ENCODE data around the gene SH3BP5.
A peak's percentile ranks its signal among the peaks of the same experiment; 100 is the strongest.

SH3BP5 gene

DNA sequence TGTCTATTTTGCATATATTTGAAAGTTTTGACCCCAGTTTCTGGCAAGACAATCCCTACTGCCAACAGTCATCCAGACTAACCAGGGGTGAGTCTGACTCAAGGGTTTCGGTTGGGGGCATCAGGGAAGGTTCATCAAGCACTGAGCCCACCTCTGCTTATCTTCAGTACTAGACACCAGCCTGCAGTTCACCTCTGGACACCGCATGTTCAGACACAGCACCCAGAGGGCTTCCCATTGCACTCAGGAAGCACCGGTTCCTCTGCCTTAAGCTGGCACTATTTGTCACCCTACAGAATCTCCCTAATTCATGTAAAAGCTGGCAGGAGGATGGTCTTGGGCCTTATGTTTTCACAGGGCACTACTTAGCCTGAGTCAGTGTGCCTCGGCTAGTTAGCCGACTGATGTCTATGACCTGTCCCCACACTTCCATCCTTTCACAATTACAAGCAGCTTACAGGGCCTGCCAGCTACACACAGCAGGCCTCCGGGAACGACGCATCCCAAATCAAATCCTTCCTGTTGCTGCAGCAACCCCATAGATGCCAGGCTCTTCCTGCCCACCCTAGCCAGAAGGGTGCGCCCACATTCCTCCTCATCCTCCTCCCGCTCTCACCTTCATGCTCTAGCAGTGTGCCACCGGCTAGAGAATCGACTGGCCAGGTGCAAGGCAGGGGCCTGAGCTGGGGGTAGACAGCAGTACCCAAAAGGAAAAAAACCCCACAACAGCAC, 52.5 kb downstream of the SH3BP5 start:
- DNase-seq (ENCODE audit: low read depth in 2 of 2, low spot score in 1 of 2): no peak

DNA sequence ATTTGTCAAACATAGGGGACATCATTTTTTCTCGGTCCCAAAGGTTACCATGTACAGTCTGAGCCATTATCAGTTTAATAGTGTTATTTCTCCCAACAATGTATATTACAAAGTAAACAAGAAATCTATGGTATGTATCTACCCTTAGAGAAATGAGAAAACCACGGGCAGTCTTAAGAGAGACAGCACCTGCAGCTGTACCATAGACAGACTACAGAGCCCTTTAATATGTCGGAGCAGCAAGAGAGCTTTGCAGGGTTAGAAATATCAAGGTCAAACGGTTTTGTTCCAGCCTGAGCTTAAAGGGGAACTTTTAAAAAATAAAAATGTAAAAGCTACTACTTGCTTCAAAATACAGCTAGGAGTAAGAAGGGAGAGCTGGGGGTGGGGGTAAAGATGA, 53.2 kb downstream of the SH3BP5 start:
- no peak for DNase-seq (ENCODE audit: low read depth in 2 of 2, low spot score in 1 of 2)

DNA sequence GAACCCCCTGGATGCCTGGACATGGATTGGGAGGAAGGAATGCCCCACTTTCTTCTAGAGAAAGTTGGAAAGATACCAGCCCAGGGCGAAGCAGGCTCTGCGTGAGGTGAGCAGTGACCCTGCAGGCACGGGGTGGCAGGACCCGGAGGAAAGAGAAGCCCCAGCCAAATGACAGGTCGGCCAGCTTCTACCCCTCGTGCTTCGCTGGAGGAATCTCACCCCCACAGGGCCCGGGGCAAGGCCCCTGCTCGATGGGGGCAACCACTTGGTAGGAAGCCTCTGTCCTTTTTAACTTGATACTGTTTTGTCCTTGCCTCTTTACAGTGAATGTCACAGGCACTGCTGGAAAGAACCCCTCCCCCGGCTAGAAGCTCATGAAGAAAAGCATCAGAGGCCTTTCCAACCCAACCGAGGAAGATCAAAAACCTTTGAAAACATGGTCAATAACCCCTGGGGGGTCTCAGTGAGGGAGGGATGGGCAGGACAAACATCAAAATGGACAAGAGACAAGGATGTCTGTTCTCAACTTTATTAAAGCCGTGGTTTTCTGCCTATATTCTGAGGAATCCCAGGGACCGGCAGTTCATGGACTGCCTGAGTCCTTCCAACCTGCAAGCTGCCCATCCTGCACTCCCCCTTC, 54.4 kb downstream of the SH3BP5 start:
- DNase-seq (ENCODE audit: low read depth in 2 of 2, low spot score in 1 of 2): no peak

DNA sequence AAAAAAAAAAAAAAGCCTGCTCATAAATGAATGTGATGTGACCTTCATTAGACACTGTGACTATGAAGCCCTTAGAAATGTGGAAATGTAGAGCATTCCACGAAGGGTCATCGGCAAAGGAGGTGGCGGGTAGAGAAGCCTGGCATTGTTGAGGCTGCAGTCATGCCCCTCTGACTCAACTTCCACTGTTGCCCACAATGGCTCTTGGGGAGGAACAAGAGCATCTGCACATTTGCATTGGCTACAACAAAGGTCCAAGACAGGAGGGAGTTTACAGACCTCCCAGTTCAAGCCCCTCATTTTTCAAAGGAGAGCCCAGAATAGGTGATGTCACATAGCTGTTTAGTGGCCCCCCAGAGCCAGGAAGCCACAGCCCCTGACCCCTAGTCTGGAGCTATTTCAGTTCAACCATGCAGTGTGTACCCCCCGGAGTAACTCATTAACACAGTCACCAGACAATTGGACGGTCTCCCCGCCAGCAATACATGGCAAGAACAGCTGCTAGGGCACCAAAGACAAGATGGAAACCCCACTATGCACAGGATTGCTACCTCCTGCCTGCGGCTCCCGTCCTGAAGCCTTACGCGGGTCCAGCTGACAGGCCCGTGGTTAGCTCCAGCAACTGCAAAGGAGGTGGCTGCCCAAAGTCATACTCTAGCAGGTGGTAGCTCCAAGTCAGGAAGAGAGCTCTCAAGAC, 56.2 kb downstream of the SH3BP5 start:
- no peak for DNase-seq (ENCODE audit: low read depth in 2 of 2, low spot score in 1 of 2)

DNA sequence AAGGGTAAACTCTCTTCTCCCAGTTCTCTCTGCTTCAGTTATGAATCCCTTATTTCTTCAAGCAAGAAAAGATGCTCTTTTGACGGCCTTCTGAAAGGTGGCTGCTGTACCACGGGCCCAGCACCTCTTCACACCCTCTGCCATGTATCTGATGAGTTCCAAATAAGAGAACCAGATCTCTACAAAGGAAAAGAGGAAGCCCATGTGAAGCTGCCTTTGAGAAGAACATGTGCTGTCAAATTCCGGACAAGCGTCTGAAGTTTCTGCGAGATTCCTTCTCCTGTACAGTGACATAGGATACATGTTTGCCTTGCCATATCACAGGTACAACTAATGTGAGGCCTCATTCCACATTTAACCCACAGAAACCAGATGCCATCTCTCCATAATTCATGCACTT, 59.2 kb downstream of the SH3BP5 start:
- no peak for DNase-seq (ENCODE audit: low read depth in 2 of 2, low spot score in 1 of 2)

DNA sequence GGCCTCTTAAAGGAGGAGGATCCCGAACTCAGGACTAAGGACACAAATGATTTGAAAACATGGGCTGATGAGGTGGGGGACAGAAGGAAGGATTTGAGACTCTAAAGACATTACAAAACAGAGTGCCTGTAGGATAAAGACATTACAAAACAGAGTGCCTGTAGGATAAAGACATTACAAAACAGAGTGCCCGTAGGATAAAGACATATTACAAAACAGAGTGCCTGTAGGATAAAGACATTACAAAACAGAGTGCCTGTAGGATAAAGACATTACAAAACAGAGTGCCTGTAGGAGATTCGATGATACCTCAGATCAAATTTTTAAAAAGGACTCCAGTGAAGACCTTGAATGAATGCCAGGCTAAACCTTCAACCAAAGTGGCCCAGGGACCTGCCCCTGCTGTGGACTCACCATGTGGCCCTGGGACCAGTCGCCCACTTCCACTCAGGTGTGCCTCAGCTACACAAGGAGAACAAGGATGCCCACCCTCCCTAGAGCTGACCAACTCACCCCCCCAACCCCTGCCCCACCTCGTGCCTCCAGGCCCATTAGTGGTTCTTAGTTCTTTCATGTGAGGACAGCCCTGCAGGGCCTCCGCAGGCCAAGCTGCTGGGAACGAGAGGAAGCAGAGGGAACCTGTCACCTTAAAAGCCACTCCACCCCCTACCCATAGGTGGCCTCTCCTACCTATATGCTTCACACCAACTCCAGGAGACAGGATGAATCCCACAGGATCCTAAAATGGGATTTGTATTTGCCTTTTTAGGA, 59.8 kb downstream of the SH3BP5 start:
- no peak for DNase-seq (ENCODE audit: low read depth in 2 of 2, low spot score in 1 of 2)

DNA sequence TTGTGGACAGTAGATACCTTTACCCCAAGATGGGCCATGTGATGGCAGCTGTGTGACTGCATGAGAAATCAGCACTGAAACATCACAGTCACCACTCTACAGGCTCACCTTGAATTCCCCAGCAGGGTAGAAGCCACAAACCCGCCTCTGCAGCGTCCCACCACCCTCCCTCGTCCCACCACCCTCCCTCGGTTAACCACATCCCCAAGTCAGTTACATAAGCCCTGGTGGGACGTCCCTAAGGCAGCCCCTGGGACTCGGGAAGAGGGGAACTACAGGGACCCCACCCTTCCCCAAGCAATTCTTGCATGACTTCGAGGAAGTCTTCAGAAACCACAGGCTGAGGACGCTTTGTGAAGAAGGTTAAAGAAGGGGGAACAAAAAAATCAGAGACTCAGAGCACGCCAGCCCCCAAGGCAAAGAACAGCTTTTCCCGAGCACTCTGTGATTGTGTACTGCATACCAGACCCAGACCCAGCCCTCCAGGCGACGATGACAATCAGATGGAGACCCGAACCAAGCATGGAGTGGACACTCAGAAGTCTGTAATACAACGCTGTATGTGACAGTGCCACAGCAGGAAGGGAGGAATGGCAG, 60.5 kb downstream of the SH3BP5 start:
- peak; percentile 37 to 68 for DNase-seq (ENCODE audit: low read depth in 2 of 2, low spot score in 1 of 2)

DNA sequence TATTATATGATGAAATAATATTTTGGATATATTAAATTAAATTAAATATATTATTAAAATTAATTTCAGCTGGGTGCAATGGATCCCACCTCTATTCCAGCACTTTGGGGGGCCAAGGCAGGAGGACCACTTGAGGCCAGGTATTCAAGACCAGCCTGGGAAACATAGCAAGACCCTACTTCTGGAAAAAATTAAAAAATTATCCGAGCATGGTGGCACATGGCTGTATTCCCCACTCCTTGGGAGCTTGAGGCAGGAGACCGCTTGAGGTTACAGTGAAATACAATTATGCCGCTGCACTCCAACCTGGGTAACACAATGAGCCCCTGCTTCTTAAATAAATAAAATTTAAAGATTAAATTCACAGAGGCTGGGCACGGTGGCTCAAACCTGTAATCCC, 61.4 kb downstream of the SH3BP5 start:
- no peak for DNase-seq (ENCODE audit: low read depth in 2 of 2, low spot score in 1 of 2)

DNA sequence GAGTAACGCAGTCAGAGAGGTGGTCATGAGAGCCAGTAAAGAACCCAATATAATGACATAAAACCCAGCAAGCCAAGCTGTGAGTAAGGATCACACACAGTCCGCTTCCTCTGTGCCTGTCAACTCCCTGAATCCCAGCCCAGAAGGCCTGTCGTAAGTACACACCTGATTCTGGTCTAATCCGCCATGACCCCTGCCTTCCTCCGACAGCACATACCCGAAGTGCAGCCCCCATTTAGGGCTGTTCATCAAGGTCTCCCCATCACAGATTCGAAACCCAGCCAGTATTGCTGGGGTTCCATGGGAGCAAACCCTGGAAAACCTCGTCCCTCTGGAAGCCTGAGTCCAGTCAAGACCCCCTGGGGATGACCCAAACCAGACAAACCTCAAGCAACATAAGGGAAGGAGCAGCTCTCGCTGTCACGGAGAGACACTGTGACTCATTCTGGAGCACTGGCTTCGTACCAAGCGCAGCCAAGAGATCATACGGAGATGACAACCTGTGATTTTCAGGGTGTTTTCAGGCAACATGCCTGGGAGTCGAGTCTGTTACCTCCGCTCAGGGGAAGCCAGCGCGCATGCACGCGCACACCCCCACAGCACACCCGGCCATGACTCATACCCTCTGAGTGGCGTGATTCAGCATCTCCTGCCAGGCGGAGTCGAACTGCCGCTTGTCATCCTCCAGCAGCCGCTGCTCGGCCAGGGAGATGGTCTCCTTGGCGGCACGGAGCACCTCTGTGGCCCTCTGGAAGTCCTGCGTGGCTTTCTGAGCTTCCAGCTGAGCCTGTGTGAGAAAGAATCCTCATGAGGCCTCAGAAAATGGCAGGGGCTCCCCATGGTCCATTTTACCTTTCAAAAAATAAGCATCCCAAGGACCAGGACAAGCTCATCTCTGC, 63.0 kb downstream of the SH3BP5 start:
- DNase-seq (ENCODE audit: low read depth in 2 of 2, low spot score in 1 of 2): peak; percentile 51 to 75

DNA sequence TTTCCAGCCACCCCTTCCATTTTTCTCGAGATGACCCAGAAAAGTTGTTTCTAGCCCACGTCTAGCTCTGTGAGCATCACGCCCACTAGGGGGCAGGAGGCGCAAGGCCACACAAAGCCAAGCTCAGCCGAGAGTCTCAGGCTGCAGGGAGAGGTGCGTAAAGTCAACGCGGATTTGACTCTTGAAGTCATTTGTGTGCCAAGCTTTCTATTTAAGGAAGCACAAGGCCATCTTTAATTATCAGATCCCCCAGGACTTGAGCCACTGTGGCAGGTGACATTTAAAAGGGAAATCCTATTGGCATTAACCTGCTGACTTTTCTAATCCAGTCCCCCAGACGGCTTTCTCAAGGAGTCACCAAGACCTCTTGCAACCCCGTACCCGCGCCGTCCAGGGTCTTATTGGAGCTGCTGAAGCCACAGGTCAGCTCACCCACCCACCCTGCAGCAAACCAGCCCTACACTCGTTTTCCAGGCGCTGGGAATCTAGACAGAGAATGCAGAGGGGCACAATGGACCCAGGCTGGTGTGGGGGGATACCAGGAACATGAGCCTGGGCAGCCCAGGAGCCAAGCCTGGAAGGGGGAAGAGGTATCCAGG, 64.3 kb downstream of the SH3BP5 start:
- DNase-seq (ENCODE audit: low read depth in 2 of 2, low spot score in 1 of 2): peak; percentile 62 to 71

DNA sequence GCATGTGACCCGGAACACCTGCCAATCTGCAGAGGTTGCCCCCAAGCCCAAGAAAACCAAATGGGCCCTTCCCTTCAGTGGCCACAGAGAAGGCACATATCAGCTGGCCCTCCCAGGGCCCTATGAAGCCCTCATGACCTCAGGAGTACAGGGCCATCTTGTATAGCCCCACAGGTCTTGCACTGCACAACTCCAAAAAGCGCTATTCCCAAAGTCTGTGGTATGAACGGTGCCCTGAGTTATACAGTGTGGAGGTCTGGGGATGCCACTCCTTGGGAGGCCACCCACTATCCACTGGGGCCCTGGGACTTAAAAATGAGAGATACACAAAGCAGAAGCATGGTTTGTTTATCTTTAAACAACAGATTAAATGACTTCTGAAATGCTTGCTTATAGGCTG, 64.9 kb downstream of the SH3BP5 start:
- DNase-seq (ENCODE audit: low read depth in 2 of 2, low spot score in 1 of 2): no peak

DNA sequence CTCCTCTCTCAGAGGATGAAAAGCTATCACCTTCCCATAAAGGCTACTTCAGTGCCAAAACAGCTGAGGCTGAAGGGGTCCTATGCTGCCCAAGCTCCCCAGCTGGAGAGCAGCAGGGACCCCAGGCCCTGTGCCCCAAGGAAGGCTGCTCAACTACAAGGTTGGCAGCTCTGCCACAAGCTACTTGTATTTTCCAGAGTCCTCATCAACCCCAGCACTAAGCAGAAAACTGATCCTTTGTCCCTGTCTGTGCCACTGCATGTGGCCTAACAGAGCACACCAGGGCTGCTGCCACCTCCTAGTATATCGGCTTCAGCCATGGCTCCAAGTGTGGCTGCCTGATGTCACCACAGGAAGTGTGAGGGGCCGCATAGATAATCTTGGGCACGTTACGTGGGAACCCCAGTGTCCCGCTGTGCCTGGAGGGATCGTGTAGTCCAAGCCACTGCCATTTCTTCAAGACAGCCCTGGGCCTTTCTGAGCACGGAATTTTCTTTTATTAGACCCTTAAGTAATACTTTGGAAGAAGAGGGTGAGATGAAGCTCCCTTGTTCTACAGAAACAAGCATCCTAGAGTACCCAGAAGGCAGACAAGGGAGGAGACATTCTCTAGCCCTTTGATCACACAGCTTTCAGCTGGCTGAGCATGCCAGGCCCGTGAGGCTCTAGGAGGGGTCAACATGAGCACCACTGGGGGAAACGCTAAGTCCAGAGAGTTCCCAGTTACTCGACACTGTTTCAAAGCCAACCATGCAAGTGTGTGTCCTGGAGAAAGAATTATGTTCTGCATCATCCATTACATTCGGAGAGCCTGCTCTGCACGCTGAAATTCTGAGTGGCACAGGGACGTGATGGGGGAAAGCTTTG, 65.6 kb downstream of the SH3BP5 start:
- no peak for DNase-seq (ENCODE audit: low read depth in 2 of 2, low spot score in 1 of 2)

DNA sequence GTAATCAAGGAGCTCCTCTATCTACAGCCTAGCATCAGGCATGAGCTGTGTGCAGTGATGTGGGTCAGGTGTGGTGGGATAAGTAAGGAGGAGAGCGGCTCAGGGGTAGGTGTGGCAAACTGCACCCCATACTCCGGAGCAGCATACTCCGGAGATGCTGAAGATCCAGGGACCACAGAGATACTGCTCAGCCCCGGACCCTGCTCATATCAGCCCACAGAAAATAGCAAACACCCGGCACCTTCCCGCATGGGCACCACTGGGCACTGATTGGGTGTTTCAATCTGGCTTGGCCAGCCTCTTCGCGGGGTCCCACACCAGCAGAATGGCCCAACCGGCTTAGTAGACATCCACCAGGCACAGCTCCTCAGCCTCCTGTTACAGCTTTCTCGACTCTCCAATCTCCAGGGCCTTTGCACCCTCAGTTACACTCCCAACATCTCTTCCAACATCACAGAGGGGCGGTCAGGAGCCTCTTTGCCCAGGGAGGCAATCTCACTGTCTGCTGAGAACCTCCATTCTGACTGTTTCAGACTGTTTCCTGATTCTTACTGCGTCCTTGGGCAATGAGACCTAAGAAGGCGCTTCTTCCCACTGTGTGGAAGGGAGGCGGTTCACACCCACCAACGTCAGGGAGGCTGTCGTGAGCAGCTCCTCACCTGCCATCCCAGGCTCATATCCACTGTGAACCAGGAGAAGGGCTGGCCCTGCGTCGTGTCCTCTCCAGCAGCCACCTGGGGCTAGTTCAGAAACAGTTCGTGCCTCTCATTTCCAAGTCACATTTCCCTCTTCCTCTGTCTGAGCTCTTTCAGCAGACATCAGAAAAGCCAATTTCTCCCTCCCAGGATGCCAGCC, 66.5 kb downstream of the SH3BP5 start:
- DNase-seq (ENCODE audit: low read depth in 2 of 2, low spot score in 1 of 2): no peak

DNA sequence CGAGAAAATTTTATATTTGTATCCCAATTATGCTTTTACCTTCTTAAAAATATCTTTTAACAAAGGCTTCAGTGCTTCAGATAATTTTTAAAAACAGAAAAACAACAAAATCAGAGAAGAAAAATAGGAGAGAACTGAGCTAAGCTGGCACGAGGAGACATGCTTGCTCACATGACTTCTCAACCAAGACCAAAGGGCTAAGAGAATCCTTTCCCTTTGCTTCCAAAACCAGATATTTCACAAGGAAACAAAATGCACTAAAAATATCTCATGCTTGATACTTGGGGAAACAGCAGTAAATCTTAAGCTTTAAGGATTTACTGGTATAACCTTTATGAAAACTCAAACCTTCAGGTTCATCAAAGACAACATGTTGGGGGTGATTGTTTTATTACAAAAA, 67.9 kb downstream of the SH3BP5 start:
- no peak for DNase-seq (ENCODE audit: low read depth in 2 of 2, low spot score in 1 of 2)

DNA sequence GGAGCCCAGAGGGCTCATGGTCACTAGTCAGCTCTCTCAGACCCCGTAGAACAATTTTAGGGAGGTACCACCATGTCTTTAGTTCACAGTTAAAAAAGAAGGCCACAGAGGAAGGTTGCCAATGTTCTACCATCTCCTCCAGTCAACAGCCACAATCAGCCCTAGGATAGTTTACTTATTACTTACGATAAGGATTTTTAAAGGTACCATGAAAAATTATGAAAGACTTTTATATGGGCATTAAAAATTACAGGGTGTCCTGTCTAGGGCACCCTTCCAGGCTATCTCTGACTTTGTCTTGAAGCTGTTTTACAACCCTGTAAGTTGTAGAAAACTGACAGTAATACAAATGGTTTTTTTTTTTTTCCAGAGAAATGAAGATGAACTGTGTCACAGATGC, 68.5 kb downstream of the SH3BP5 start:
- no peak for DNase-seq (ENCODE audit: low read depth in 2 of 2, low spot score in 1 of 2)

DNA sequence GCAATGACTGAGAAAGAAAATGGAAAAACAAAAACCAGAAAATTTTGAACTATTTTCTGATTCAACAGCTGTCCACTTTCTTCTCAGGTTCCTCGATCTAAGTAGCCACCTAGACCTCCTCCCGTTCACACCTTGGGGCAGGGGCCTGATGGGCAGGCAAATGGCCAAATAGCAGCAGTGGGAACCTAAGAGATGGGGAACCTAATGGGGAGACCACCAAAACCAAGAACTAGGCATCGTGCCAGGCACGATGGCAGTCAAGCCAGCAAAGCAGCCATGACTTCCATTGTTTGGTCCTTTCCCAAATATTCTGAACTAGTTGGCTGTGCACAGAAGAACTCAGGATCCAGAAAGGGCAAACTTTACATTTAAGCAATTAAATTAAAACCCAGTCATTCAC, 69.3 kb downstream of the SH3BP5 start:
- no peak for DNase-seq (ENCODE audit: low read depth in 2 of 2, low spot score in 1 of 2)

DNA sequence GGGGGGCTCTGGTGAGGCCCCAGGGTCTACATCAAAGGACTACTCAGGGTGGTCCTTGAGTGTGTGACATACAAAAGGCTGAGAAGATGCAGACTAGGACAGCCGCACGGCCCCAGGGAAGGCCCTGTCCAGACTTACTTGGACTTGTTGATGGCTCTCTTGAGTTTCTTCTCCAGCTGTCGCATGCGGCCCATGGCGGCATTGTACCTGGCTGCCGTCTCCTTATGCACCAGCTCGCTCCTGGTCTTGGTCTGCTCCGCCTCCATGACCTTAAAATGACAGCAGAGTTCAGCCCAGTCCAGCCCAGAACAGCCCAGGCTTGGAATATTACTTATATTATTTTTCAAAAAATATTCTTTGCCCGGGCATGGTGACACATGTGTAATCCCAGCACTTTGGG, 70.4 kb downstream of the SH3BP5 start:
- DNase-seq (ENCODE audit: low read depth in 2 of 2, low spot score in 1 of 2): no peak

DNA sequence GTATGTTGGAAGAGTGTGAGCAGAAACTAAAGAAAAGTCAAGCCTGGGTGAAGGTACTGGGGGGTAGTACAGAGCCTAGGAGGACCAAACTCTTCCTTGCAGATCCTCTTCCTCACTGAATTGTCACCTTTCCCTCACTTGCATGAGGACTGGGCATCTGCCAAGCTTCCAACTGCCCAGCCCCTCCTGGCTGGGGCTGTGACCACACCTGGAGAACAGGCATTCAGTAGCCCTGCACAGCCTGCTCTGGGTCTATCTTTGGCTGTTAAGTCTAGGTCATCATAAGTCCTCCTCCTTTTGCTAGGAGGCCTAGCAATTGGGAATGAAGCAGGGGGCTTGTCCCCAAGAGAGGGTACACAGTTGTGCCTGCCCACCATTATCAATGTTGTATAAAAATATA, 71.1 kb downstream of the SH3BP5 start:
- no peak for DNase-seq (ENCODE audit: low read depth in 2 of 2, low spot score in 1 of 2)

Measured in stimulated activated CD8-positive, alpha-beta memory T cell treated with anti-CD3 and anti-CD28 coated beads, Interleukin-4, amount 100 ng/mL, for 1 hour (primary cell).